LNCaP clone FGC (cell line): ENCODE data around the gene PCGF3.
"Not testable (repeated sequence)": the region's sequence is repeated elsewhere in the genome, so short reads cannot be mapped to it uniquely, and the experiment has no call there.

Experiments used
- DNase-seq: peaks from one replicate; pipeline ENCODE4 v3.0.0-alpha.2; 2011; ENCODE audit warnings: low read depth
- H3K4me3 ChIP-seq: 2 replicates; pipeline ENCODE4 v1.5.1; 2011; ENCODE audit warnings: mild to moderate bottlenecking, low read depth, low read length, control low read depth
- TF ChIP-seq, protein P1 (sequence below): IDR thresholded peaks from 2 replicates; pipeline ENCODE4 v1.5.1; 2012; ENCODE audit warnings: mild to moderate bottlenecking; ENCODE audit not compliant: control insufficient read depth, insufficient read depth; ENCODE audit errors: extremely low read depth

Gene PCGF3

DNA sequence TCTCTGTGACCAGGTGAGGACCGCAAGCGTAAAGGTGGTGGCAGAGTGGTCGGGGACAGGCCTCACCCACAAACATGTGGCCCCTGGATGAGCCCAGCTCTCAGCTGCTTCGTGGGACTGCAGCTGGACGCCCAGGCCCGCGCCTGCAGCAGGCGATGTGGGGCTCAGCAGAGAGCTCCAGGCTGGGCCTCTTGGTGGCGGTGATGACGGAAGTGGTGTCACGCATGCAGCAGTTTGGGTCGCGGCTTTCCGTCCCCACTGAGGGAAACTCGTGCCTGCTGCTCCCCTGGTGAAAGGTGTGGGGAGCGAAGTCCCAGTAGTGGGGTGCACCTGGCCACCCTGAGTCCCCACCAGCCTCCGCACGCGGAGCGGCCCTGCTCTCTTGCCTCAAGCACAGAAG lies 26.9 kb downstream of the PCGF3 start:
- no peak for DNase-seq
- TF ChIP-seq, protein P1, sequence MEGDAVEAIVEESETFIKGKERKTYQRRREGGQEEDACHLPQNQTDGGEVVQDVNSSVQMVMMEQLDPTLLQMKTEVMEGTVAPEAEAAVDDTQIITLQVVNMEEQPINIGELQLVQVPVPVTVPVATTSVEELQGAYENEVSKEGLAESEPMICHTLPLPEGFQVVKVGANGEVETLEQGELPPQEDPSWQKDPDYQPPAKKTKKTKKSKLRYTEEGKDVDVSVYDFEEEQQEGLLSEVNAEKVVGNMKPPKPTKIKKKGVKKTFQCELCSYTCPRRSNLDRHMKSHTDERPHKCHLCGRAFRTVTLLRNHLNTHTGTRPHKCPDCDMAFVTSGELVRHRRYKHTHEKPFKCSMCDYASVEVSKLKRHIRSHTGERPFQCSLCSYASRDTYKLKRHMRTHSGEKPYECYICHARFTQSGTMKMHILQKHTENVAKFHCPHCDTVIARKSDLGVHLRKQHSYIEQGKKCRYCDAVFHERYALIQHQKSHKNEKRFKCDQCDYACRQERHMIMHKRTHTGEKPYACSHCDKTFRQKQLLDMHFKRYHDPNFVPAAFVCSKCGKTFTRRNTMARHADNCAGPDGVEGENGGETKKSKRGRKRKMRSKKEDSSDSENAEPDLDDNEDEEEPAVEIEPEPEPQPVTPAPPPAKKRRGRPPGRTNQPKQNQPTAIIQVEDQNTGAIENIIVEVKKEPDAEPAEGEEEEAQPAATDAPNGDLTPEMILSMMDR = no peak

DNA sequence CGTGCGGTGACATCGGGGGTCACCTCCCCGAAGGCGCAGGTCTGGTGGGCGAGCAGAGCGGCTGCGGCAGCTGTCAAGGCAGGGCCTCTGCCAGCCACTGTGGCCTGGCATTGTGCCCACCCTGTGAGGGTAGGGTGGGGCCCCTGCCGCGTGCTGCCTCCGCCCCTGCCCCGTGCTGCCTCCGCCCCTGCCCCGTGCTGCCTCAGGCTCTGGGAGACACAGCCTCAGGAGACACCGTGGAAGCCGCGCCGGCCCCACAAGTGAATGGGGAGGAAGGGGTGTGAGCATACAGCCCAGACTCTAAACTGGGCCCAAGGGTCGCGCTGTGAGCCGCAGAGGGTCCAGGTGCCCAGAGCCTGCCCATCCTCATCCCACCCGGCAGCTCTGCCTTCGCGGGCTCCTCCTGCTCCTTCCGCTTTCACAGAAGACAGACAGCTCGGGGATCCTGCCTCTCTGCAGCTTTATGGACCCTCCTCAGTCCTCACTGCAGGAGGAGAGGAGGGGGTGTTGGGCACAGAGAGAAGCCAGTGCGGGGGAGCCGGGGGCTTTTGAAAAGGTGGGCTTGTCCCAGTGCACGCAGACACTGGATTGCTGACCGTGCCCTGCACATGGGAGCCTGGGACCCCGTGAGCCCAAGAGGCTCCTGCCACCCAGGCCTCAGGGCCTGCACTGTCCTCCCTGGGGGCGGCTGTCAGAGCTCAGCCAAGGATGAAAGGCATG lies 27.4 kb downstream of the PCGF3 start:
- TF ChIP-seq, protein P1 = no peak
- H3K4me3 ChIP-seq = no peak overlapping the region
- no peak for DNase-seq

More for the DNA sequence above, 26.9 kb downstream of the PCGF3 start:
- H3K4me3 ChIP-seq = no peak overlapping the region

DNA sequence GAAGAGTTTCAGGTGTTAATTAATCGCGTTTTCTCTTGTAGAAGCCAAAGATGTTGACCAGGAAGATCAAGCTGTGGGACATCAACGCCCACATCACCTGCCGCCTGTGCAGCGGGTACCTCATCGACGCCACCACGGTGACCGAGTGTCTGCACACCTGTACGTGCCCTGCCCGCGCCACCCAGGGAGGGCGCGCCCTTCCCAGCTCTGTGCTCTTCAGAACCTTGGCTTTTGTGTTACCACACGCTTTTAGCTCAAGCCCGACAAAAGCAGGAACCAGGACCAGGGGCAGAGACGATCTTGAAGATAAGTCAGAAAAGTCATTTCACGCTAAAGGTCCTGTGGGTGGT lies 28.0 kb downstream of the PCGF3 start:
- no peak overlapping the region for H3K4me3 ChIP-seq
- TF ChIP-seq, protein P1 = no peak
- DNase-seq = no peak

DNA sequence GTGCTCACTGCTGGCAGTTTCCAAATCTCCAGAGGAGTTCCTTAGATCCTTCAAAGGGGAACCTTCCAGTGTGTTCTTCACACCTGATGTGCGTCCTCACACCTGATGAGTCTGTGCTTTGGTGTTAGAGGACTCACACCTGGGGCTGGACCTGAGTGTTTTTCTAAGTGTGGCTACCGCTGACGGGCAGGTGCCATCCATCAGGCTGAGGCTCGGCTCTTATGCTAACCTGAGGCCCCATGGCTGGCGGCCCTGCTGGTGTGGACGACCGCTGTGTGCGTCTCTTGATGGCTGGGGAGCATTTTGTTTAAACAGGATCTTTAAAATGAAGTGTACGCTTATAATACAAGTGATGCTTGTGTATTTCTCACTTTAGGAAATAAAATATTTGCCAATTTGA lies 28.4 kb downstream of the PCGF3 start:
- H3K4me3 ChIP-seq = no peak overlapping the region
- no peak for DNase-seq
- TF ChIP-seq, protein P1 = no peak

DNA sequence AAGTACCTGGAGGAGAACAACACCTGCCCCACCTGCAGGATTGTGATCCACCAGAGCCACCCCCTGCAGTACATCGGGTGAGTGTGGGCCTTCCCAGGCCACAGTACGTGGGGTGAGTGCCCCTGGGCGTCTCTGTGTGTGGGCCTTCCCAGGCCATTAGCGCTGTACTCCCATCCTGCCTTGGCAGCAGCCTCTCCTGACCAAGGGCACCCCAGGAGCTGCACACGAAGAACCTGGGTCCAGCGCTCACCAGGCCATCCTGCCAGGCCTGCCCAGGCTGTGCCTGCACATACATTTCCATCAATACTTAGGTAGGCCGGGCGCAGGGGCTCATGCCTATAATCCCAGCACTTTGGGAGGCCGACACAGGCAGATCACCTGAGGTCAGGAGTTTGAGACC lies 29.3 kb downstream of the PCGF3 start:
- no peak for DNase-seq
- TF ChIP-seq, protein P1 = no peak

DNA sequence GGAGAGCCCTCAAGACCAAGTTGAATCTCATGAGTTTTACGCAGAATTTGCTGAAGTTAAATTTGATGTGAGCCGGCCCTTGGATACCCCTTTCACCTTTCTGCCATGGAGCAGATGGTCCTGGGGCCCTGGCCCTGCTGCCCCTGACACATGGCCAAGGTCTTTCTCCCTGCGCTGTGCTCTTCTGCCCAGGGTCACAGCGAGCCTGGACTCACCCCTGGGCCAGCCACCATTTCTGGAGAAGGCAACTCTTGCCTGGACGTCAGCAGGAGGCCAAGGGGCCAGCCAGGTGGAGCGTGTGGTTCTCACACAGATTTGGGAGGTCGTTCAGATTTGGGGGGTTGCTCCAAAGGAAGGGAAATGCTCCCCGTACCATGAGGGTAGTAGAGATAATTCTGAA lies 30.0 kb downstream of the PCGF3 start:
- TF ChIP-seq, protein P1 = no peak
- no peak for DNase-seq
- no peak overlapping the region for H3K4me3 ChIP-seq

More for the DNA sequence above, 29.3 kb downstream of the PCGF3 start:
- no peak overlapping the region for H3K4me3 ChIP-seq

DNA sequence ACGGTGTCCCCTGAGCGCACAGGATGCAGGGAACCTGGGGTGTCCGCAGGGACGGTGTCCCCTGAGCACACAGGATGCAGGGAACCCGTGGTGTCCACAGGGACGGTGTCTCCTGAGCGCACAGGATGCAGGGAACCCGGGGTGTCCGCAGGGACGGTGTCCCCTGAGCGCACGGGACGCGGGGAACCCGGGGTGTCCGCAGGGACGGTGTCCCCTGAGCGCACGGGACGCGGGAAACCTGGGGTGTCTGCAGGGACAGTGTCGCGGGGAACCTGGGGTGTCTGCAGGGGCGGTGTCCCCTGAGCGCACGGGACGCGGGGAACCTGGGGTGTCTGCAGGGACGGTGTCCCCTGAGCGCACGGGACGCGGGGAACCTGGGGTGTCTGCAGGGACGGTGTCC lies 30.9 kb downstream of the PCGF3 start:
- H3K4me3 ChIP-seq = not testable (repeated sequence)

More for the DNA sequence above, 30.9 kb downstream of the PCGF3 start:
- not testable (repeated sequence) for DNase-seq
